UCSD-AML1 (cell line): Measurements from ENCODE around the gene ANKRD40CL.

Source experiments
- DNase-seq: peaks from one replicate; lab custom pipeline; 2025; ENCODE audit not compliant: unreplicated experiment; lab: John Stamatoyannopoulos, UW

ANKRD40CL gene

DNA sequence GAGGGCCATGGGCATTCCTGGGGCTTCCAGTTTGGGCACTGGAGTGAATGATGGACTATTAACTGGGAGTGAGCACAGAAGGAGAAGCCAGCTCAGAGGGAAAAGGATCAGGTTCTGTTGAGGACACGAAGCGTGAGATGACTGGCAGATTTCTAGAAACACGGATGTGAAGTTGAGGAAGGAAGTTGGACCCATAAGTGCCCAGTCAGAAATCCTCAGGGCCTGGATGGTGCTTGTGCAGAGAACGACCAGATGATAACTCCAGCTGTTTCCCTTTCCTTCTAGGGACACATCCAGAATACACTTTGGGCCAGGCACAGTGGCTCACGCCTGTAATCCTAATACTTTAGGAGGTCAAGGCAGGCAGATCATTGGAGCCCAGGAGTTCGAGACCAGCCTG is 23.3 kb upstream of the ANKRD40CL start:
- peak; percentile 48 for DNase-seq

DNA sequence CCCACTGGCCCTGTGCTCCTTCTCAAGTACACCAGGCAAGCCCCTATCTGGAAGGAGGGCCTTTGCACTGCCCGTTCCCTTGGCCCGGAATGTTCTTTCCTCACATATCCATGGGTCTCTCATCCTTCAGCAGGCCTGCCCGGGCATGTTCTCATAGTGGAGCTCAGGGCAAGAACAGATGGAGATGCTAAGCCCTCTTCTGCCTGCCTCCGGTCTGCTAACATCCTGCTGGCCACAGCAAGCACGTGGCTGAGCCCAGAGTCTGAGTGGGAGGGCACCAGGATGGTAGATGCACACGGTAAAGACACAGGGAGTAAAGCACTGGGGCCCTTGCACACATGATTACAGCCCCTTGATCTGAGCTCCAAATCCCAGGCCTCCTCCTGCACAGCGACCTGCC is 19.8 kb upstream of the ANKRD40CL start:
- DNase-seq: no peak

DNA sequence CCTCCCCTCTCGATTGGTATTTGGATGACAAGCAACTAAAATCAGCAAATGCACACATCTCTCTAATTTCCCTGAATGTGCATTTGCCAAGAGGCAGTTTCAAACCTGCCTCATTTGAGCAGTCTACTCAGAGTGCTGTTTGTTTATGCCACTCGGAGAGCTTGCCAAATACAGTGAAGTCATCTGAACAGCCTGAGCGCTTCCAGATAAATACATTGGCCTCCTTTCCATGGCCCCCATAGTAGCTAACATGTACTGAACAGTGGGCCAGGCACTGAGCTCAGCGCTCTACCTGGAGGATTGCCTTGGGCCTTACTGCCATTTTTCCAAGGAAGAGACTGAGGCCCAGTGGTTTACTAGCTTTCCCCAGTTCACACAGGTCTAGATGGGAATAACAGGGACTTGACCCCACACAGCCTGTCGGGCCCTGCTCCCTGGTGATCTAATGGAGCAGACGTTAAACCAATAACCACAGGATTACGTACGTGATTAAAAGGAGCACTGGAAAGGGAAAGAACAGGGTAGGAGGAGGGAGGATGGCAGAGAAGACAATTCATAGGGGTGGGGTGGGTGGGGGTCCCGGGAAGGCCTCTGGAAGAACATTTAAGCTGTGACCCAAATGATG is 18.7 kb upstream of the ANKRD40CL start:
- no peak for DNase-seq

DNA sequence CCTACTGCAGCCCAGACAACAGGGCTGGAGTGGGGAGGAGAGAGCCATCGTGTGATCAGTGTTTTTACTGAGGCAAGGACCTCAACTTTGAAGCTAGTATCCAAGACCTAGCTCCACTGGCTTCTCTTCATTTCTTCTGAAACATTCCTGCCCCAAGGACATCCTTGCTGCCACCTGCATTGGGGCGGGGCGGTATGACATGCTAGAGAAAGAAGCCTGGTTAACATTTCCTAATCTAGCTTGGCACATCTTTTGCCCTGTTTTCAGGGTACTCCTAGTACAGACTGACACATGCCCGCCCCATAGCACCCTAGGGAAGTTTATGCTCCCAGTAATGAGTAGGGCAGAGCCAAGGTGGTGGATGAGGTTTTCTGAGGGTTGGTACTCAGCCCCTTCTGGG is 17.8 kb upstream of the ANKRD40CL start:
- DNase-seq: no peak

DNA sequence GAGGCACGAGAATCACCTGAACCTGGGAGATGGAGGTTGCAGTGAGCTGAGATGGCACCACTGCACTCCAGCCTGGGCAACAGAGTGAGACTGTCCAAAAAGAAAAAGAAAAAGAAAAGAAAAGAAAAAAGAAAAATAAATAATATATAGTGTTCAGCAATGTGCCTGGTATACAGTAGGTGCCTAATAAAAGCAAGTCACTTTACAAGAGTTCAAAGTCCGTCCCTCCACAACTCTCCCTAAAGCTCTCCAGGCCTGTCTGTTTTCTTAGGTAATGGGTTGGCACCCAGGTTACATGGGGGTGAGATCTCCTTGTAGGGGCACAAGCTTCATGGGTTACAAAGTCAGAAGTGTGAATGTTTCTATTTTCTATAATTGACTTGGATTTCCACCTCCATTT is 16.6 kb upstream of the ANKRD40CL start:
- DNase-seq: no peak

DNA sequence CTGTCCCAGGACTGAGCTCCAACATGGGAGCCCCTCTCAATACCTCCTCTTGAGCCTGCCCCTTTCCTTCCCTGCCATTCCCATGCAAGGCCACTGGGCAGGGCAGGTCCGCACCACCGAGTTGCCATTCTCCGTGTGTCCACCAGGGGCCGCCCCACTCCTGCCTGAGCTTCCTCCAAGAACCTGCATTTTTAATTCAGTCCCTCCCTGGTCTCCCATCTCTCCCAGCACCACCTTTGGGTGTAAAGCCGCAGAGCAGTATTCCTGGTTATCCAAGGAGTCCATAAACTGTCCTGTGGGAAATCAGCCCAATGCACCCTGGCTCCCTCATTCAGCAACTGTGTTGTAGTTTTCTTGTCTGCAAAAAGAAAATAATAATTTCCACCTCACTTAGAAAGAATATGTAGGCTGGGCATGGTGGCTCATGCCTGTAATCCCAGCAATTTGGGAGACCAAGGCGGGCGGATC is 15.9 kb upstream of the ANKRD40CL start:
- DNase-seq: peak; percentile 86

DNA sequence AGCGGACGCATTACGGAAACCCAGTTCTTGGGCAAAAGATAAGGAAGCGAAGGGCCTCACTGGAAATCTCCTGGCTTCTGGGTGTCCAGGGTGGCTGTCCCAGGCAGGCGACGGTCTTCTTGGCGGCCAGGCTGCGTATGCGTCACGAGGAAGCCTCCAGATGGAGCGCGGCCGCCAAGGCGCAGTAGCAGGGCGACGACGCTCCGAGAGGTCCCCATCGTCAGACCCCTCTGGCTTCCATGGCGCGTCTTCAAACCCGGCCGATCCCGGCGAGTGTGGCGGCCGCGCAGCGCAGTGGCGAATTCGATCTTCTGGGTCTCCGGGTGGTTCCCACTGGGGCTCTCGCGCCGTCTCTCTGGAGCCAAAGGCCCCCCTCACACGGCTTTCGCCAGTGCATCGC is 13.8 kb upstream of the ANKRD40CL start:
- DNase-seq: no peak

DNA sequence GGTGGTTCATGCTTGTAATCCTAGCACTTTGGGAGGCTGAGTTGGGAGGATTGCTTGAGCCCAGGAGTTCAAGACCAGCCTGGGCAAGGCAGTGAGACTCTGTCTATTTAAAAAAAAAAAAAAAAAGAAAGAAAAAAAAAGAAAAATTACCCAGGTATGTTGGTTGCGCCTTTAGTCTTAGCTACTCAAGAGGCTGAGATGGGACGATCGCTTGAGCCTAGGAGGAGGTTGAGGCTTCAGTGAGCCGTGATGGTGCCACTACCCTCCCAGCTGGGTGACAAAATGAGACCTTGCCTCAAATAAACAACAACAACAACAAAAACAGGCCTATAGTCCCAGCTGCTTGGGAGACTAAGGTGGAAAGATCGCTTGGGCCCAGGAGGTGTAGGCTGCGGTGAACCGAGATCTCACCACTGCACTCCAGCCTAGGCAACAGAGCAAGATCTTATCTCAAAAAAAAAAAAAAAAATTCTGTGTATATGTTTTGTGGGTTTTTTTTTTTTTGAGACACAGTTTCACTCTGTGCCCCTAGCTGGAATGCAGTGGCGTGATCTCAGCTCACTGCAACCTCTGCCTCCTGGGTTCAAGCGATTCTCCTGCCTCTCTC is 12.5 kb upstream of the ANKRD40CL start:
- no peak for DNase-seq

DNA sequence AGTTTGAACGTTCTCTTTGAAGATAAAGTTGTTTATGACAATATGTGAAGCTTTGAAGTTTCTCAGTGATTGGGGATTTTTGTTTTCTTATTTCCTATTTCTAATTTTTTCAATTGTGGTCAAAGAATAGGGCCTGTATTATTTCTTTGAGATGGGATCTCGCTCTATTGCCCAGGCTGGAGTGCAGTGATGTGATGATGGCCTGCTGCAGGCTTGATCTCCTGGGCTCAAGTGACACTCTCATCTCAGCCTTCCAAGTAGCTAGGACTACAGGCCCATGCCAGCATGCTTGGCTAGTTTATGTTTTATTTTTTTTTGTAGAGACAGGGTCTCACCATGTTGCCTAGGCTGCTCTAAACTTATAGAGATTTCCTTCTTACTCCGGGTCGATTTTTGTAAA is 11.7 kb upstream of the ANKRD40CL start:
- DNase-seq: no peak

DNA sequence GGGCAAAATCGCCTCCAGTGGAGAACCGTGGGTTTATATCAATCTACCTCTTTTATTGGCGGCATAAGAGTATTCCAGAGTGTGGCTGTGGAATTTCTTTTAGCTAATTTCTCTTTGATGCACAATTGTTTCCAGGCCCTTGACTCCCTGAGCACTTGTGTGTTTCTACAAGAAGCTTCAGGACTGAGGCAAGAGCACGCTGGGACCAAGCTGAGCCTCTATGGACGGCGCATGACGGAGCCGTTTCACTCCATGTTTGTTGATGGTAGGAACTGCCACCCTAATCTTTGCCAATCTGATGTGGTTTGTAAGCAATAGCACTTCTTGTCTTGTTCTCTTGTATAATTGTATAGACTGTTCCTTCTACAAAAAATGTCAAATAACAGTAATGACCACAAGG is 11.2 kb upstream of the ANKRD40CL start:
- no peak for DNase-seq

DNA sequence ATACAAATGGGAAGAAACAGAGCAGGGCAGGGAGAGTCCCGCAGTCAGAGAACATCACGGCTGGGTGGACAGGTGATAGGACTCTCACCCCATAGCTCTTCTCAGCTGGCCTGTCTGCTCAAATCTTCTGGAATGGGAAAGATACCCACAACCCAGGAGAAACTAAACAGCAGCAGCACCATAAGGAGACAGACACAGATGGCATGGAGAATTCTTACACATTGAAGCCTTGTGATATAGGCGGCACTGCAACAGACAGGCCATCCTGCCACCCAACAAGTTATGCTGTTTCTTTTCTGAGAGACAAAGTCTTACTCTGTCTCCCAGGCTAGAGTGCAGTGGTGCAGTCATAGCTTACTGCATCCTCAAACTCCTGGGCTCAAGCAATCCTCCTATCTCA is 8.6 kb upstream of the ANKRD40CL start:
- DNase-seq: no peak

DNA sequence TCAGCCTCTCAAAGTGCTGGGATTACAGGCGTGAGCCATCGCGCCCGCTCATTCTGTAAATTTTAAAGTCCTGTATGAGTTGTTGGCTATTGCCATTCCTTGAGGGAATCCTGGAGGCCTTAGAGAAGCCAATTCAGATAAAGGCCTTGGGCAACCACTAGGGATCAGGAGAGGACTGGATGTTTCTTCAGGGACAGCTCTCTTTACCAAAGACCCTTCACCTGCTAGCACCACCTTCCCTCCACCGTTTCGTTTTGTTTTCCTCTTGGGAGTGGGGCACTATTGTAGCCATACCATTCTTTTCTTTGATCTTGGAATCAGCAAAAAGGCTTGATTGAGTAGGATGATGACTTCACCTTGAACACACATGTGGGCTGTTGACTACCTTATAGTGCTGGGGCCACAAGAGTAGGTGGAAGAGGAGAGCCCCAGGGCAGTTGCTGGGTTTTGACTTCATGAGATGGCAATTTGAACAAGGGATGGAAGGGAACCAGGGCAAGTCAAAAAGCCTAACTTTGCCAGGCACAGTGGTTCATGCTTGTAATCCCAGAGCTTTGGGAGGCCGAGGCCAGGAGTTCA is 7.0 kb upstream of the ANKRD40CL start:
- no peak for DNase-seq

DNA sequence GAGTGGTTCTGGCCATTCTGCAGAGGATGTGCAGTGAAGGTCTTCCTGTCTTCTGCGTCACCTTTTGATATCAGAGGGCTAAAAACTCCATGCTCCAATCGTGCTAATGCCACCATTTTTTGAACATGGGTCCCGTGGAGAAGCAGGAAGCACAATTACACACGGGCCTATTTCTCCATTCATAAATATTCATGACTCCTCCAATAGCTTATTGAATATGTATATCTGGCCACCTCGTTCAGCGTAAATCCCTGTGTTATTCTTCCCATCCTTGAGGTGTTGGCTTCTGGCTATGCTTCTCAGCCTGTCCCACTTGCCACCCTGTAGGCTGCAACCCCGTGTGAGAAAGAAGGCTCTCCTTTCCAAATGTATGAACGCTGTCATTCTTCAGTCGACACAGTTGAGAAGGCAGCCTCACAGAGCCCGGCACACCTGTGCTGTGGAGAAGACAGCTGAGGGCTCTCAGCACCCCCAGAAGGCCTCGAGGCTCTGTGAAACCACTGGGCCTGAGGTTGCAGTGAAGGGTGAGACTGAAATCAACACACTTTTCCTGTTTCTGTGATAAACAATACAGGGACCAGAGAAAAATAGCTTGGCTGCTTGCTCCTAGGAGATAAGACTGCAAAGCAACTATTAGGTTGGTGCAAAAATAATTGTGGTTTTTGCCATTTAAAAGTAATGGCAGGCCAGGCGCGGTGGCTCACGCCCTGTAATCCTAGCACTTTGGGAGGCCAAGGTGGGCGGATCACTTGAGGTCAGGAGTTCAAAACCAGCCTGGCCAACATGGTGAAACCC is 4.9 kb upstream of the ANKRD40CL start:
- DNase-seq: no peak

DNA sequence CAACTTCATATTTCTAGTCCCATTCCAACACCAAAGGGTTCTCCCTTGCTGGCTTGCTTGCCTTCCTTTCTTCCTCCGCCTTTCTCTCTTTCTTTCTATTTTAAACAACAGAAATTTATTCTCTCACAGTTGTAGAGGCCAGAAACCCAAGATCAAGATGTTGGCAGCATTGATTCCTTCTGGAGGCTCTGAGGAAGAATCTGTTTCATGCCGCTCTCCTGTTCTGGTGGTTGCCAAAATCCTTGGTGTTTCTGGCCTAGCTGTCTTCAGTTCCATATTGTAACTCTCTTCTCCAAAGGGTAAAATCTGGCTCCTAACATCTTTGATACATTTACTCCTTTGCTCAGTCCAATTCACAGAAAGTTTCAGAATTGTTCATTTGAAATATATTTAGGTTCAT is 3.0 kb upstream of the ANKRD40CL start:
- DNase-seq: no peak

DNA sequence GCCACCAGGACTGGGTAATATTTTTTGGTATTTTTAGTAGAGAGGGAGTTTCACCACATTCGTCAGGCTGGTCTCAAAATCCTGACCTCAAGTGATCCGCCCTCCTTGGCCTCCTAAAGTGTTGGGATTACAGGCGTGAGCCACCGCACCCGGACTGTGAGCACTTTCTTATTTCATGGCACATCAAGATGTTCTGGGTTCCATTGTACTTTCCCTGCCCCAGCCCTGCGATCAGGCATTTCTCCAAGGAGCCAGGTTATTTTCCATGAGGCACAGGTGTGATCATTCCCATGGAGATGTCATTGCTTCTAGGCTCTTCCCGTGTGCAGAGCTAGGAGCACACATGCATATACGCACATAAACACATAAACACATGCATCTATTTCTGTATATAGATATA is 2.6 kb upstream of the ANKRD40CL start:
- no peak for DNase-seq

DNA sequence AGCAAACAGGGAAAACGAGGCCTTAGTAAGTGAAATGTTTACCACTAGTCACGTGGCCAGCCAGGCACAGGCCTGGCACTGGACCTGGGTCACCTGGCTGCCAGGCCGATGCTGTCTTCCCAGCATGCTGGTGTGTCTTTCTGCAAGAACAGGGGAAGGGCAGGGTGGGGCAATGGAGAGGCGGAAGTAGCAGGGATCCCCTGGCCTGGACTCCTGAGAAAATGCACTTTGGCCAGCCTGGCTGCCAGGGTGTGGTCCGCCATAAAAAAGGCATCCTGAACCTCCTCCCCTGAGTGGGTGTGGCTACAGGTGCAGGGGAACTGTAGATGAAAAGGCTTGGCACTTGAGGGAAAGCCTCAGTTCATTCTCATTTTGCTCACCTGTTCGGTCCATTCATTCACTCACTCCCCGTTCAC is 1.0 kb upstream of the ANKRD40CL start:
- DNase-seq: no peak

DNA sequence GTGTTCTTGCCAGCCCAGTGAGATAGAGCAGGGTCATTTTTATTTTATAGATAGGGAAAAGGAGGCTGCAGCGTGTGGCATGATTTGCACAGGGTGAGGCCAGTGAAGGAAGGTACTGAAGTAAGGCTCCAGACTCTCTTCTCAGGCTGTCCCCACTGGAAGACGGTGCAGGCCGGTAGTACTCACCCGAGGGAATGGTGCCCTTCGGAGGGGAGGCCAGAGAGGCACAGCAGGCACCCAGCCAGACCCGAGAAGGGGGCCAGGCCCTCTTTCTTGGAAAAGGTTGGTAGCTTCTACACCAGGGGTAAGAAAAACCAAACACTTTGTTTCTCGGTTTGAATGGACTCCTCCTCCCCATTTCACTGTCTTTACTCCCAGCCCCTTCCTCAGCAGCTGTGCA is 288 bp downstream of the ANKRD40CL start:
- DNase-seq: no peak

DNA sequence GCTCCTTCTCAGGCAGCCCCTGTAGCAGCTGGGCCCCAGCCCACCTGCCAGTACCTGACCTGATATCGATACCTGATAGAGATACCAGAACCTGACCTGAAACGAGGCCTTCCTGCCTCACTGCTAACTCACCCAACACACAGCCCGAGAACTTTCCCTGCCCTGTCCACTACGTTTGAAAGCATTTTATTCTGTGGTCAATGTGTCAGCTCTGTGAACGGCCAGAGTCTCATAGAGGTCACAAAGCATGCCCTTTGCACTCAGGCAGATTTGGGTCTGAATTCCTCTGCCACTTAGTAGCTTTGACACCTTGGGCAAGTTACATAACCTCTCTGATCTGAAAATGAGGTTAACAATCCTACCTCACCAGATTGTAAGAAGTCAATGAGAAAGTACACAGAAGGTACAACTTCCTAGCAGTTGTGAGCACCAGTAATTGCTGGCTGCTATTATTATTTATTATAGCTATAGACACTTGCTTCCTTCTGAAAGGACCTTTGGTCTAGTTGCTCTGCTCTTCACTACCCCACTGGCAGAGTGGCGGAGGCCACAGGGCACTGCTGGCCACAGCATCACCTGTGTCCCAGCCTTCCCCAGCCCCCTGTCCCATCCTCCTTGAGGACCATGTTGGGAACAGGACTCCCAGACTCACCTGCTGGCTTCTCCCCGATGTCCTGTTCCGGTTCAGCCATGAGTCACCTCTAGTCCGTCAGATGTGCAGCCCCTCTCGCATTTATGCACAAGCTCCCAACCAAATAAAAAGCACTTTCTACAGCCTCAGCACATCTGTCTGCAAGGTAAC is 895 bp downstream of the ANKRD40CL start:
- no peak for DNase-seq

DNA sequence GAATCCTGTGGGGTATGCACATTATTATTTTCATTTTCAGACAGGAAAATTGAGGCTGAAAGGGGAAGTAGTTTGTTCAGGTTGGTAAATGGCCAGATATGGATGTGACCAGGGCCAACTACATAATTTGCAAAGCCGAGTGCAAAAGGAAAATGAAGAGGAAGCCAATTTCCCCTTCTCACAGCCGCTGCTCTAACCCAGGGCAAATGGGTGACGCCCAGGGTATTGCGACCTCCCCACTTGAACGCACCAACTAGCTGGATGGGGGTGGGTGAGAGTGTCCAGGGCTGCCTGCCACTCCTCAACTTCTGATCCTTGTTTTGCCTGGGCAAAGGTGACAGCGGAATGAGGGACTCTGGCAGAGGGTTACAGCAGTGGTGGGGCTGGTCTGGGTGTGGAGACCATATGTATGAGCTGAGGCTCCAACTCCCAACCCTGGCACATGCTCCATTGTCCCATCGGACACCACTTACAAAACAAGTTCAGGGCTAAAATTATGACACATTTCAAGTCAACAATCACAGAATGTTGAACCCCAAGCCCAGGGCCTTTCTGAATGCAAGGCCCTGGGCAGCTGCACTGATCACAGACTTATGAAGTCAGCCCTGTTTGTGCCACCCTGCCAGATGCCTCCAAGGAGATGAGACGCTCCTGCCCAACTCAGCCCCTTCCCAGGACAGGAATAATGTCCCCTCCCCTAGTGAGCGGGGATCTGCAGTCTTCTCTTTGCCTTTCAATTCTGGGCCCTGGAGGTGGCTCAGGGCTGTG is 1.7 kb downstream of the ANKRD40CL start:
- peak; percentile 58 for DNase-seq

DNA sequence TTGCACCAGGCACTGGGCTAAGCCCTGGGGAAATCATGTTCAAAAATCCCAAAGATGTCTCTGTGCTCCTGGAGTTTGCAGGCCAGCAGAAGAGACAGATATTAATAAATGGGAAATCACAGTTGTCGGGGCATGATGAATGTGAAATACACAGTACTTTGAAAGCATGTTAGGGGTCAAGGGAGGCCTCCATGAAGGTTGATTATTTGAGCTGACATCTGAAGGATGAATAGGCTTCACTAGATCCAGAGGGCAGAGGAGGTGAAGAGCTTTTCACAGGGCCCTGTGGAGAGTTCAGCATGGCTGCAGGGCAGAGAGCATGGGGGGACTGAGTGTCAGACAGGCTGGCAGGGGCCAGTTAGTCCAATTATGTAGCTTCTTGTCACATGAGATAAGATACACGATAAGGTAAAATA is 2.6 kb downstream of the ANKRD40CL start:
- DNase-seq: no peak
